SK-N-SH treated with all-trans-retinoic acid at 6 μM for 48 hours (cell line): ENCODE measurements around the gene SPTB.

ENCODE experiments used
- ATAC-seq: fragments of 200-7000 bp; cut with Tn5 transposase; 3 replicates; pipeline ENCODE4 v1.9.1; 2020; ENCODE audit warnings: mild to moderate bottlenecking, moderate library complexity
- ARNTL ChIP-seq: fragments of 450-650 bp; formaldehyde crosslinking; IDR thresholded peaks from 2 replicates; pipeline ENCODE4 v1.5.0; 2020; ENCODE audit warnings: low read depth, mild to moderate bottlenecking, moderate library complexity, borderline replicate concordance
- BACH2 ChIP-seq: fragments of 250-450 bp; sonication (Bioruptor Pico); IDR thresholded peaks from 2 replicates; pipeline ENCODE4 v1.9.0; 2021; ENCODE audit warnings: mild to moderate bottlenecking, borderline replicate concordance
- CSDC2 ChIP-seq: fragments of 250-450 bp; sonication (Bioruptor Pico); IDR thresholded peaks from 2 replicates; pipeline ENCODE4 v1.5.0; 2020; ENCODE audit warnings: mild to moderate bottlenecking, moderate library complexity
- ESRRG ChIP-seq: fragments of 250-450 bp; sonication (Bioruptor Pico); IDR thresholded peaks from 2 replicates; pipeline ENCODE4 v1.6.1; 2021; ENCODE audit warnings: mild to moderate bottlenecking
- GLIS3 ChIP-seq: fragments of 250-450 bp; sonication (Bioruptor Pico); IDR thresholded peaks from 2 replicates; pipeline ENCODE4 v1.5.0; 2020; ENCODE audit warnings: mild to moderate bottlenecking, moderate library complexity
- ISL1 ChIP-seq: fragments of 250-450 bp; sonication (Bioruptor Pico); IDR thresholded peaks from 2 replicates; pipeline ENCODE4 v2.1.2; 2022; ENCODE audit warnings: mild to moderate bottlenecking, moderate library complexity
- OSR1 ChIP-seq: fragments of 250-450 bp; sonication (Bioruptor Pico); IDR thresholded peaks from 2 replicates; pipeline ENCODE4 v1.8.0; 2022; ENCODE audit warnings: moderate library complexity, mild to moderate bottlenecking, inconsistent platforms
- PPARA ChIP-seq: fragments of 250-450 bp; sonication (Bioruptor Pico); IDR thresholded peaks from 2 replicates; pipeline ENCODE4 v1.5.0; 2020; ENCODE audit warnings: mild to moderate bottlenecking, borderline replicate concordance
- SNAI2 ChIP-seq: fragments of 250-450 bp; sonication (Bioruptor Pico); IDR thresholded peaks from 2 replicates; pipeline ENCODE4 v1.5.0; 2020; ENCODE audit warnings: mild to moderate bottlenecking, moderate library complexity
- TCF4 ChIP-seq: fragments of 250-450 bp; sonication (Bioruptor Pico); IDR thresholded peaks from 2 replicates; pipeline ENCODE4 v1.8.0; 2021; ENCODE audit warnings: mild to moderate bottlenecking, moderate library complexity, borderline replicate concordance
- TOX ChIP-seq: fragments of 250-450 bp; sonication (Bioruptor Pico); IDR thresholded peaks from 2 replicates; pipeline ENCODE4 v1.8.0; 2021; ENCODE audit warnings: mild to moderate bottlenecking, moderate library complexity, borderline replicate concordance
- ZC3H10 ChIP-seq: fragments of 250-450 bp; sonication (Bioruptor Pico); IDR thresholded peaks from 2 replicates; pipeline ENCODE4 v1.5.1; 2021; ENCODE audit warnings: mild to moderate bottlenecking, moderate library complexity
- ZFP3 ChIP-seq: fragments of 250-450 bp; sonication (Bioruptor Pico); IDR thresholded peaks from 2 replicates; pipeline ENCODE4 v1.5.0; 2020; ENCODE audit warnings: mild to moderate bottlenecking, moderate library complexity
- ZFP30 ChIP-seq: fragments of 450-650 bp; formaldehyde crosslinking; IDR thresholded peaks from 2 replicates; pipeline ENCODE4 v1.5.0; 2022; ENCODE audit warnings: mild to moderate bottlenecking, moderate library complexity
- ZNF565 ChIP-seq: fragments of 450-650 bp; formaldehyde crosslinking; conservative IDR thresholded peaks from 2 replicates; pipeline ENCODE4 v1.5.0; 2020; ENCODE audit warnings: low read depth, mild to moderate bottlenecking, moderate library complexity
- ZNF70 ChIP-seq: fragments of 450-650 bp; formaldehyde crosslinking; IDR thresholded peaks from 2 replicates; pipeline ENCODE4 v1.5.0; 2020; ENCODE audit warnings: mild to moderate bottlenecking, moderate library complexity
- ZNF8 ChIP-seq: fragments of 450-650 bp; formaldehyde crosslinking; IDR thresholded peaks from 2 replicates; pipeline ENCODE4 v1.5.0; 2020; ENCODE audit warnings: mild to moderate bottlenecking, moderate library complexity
- TF ChIP-seq, protein P1 (sequence below): fragments of 250-450 bp; sonication (Bioruptor Pico); IDR thresholded peaks from 2 replicates; pipeline ENCODE4 v1.8.0; 2020; ENCODE audit warnings: mild to moderate bottlenecking, moderate library complexity, borderline replicate concordance
- TF ChIP-seq, protein P2 (sequence below): fragments of 250-450 bp; sonication (Bioruptor Pico); IDR thresholded peaks from 2 replicates; pipeline ENCODE4 v1.8.0; 2021; ENCODE audit warnings: low read depth, mild to moderate bottlenecking, moderate library complexity, borderline replicate concordance
- TF ChIP-seq, protein P3 (sequence below): fragments of 250-450 bp; sonication (Bioruptor Pico); IDR thresholded peaks from 2 replicates; pipeline ENCODE4 v1.5.1; 2020; ENCODE audit warnings: low read depth, mild to moderate bottlenecking, moderate library complexity
- TF ChIP-seq, protein P4 (sequence below): fragments of 250-450 bp; sonication (Bioruptor Pico); IDR thresholded peaks from 2 replicates; pipeline ENCODE4 v1.5.1; 2021; ENCODE audit warnings: mild to moderate bottlenecking, moderate library complexity
- TF ChIP-seq, protein P5 (sequence below): fragments of 250-450 bp; sonication (Bioruptor Pico); IDR thresholded peaks from 2 replicates; pipeline ENCODE4 v1.5.0; 2020; ENCODE audit warnings: mild to moderate bottlenecking, moderate library complexity

Gene SPTB

DNA sequence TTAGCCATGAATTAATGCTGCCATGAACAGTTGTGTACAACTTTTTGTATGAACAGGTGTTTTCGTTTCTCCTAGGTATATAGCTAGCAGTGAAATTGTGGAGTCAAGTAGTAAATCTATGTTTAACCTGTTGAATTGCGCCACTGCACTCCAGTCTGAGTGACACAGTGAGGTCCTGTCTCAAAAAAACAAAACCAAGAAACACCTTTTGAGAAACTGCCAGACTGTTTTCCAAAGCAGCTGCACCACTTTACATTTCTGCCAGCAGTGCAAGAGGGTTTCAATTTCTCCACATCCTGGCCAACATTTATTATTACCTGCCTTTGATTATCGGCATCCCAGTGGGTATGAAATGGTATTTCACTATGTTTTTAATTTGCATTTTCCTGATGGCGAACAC is 178.8 kb downstream of the SPTB start:
- no peak for ATAC-seq

DNA sequence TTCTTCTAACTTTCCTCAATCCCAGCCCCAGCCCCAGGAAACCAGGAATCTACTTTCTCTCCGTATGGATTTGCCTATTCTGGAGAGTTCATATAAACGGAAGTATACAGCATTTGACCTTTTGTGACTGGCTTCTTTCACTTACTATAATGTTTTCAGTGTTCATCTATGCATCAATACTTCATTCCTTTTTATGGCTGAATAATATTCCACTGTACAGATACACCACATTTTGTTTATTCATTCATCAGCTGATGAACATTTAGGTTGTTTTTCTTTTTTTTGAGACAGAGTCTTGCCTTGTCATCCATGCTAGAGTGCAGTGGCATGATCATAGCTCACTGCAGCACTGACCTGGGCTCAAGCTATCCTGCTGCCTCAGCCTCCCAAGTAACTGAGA is 179.4 kb downstream of the SPTB start:
- TF ChIP-seq ZNF70 (CRISPR knock-in tag) (no peak), ARNTL (CRISPR knock-in tag) (no peak), TCF4 (no peak), GLIS3 (no peak), CSDC2 (no peak), OSR1 (CRISPR knock-in tag) (no peak)
- no peak for ATAC-seq

More for the DNA sequence above, 178.8 kb downstream of the SPTB start:
- TF ChIP-seq ZNF8 (CRISPR knock-in tag), result no peak
- TF ChIP-seq TCF4, result no peak
- TF ChIP-seq, protein P1, sequence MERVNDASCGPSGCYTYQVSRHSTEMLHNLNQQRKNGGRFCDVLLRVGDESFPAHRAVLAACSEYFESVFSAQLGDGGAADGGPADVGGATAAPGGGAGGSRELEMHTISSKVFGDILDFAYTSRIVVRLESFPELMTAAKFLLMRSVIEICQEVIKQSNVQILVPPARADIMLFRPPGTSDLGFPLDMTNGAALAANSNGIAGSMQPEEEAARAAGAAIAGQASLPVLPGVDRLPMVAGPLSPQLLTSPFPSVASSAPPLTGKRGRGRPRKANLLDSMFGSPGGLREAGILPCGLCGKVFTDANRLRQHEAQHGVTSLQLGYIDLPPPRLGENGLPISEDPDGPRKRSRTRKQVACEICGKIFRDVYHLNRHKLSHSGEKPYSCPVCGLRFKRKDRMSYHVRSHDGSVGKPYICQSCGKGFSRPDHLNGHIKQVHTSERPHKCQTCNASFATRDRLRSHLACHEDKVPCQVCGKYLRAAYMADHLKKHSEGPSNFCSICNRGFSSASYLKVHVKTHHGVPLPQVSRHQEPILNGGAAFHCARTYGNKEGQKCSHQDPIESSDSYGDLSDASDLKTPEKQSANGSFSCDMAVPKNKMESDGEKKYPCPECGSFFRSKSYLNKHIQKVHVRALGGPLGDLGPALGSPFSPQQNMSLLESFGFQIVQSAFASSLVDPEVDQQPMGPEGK (CRISPR knock-in tag), result no peak
- no peak for TF ChIP-seq CSDC2
- TF ChIP-seq, protein P2, sequence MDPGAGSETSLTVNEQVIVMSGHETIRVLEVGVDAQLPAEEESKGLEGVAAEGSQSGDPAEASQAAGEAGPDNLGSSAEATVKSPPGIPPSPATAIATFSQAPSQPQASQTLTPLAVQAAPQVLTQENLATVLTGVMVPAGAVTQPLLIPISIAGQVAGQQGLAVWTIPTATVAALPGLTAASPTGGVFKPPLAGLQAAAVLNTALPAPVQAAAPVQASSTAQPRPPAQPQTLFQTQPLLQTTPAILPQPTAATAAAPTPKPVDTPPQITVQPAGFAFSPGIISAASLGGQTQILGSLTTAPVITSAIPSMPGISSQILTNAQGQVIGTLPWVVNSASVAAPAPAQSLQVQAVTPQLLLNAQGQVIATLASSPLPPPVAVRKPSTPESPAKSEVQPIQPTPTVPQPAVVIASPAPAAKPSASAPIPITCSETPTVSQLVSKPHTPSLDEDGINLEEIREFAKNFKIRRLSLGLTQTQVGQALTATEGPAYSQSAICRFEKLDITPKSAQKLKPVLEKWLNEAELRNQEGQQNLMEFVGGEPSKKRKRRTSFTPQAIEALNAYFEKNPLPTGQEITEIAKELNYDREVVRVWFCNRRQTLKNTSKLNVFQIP, result no peak
- TF ChIP-seq ZNF565 (CRISPR knock-in tag), result no peak
- no peak for TF ChIP-seq ISL1 (CRISPR knock-in tag)
- TF ChIP-seq, protein P3, sequence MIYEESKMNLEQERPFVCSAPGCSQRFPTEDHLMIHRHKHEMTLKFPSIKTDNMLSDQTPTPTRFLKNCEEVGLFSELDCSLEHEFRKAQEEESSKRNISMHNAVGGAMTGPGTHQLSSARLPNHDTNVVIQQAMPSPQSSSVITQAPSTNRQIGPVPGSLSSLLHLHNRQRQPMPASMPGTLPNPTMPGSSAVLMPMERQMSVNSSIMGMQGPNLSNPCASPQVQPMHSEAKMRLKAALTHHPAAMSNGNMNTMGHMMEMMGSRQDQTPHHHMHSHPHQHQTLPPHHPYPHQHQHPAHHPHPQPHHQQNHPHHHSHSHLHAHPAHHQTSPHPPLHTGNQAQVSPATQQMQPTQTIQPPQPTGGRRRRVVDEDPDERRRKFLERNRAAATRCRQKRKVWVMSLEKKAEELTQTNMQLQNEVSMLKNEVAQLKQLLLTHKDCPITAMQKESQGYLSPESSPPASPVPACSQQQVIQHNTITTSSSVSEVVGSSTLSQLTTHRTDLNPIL (CRISPR knock-in tag), result no peak
- no peak for TF ChIP-seq ESRRG
- TF ChIP-seq, protein P4, sequence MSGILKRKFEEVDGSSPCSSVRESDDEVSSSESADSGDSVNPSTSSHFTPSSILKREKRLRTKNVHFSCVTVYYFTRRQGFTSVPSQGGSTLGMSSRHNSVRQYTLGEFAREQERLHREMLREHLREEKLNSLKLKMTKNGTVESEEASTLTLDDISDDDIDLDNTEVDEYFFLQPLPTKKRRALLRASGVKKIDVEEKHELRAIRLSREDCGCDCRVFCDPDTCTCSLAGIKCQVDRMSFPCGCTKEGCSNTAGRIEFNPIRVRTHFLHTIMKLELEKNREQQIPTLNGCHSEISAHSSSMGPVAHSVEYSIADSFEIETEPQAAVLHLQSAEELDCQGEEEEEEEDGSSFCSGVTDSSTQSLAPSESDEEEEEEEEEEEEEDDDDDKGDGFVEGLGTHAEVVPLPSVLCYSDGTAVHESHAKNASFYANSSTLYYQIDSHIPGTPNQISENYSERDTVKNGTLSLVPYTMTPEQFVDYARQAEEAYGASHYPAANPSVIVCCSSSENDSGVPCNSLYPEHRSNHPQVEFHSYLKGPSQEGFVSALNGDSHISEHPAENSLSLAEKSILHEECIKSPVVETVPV (CRISPR knock-in tag), result no peak
- no peak for TF ChIP-seq ARNTL (CRISPR knock-in tag)
- no peak for TF ChIP-seq ZFP30 (CRISPR knock-in tag)
- no peak for TF ChIP-seq ZFP3 (CRISPR knock-in tag)
- TF ChIP-seq, protein P5, sequence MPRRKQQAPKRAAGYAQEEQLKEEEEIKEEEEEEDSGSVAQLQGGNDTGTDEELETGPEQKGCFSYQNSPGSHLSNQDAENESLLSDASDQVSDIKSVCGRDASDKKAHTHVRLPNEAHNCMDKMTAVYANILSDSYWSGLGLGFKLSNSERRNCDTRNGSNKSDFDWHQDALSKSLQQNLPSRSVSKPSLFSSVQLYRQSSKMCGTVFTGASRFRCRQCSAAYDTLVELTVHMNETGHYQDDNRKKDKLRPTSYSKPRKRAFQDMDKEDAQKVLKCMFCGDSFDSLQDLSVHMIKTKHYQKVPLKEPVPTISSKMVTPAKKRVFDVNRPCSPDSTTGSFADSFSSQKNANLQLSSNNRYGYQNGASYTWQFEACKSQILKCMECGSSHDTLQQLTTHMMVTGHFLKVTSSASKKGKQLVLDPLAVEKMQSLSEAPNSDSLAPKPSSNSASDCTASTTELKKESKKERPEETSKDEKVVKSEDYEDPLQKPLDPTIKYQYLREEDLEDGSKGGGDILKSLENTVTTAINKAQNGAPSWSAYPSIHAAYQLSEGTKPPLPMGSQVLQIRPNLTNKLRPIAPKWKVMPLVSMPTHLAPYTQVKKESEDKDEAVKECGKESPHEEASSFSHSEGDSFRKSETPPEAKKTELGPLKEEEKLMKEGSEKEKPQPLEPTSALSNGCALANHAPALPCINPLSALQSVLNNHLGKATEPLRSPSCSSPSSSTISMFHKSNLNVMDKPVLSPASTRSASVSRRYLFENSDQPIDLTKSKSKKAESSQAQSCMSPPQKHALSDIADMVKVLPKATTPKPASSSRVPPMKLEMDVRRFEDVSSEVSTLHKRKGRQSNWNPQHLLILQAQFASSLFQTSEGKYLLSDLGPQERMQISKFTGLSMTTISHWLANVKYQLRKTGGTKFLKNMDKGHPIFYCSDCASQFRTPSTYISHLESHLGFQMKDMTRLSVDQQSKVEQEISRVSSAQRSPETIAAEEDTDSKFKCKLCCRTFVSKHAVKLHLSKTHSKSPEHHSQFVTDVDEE (CRISPR knock-in tag), result no peak

DNA sequence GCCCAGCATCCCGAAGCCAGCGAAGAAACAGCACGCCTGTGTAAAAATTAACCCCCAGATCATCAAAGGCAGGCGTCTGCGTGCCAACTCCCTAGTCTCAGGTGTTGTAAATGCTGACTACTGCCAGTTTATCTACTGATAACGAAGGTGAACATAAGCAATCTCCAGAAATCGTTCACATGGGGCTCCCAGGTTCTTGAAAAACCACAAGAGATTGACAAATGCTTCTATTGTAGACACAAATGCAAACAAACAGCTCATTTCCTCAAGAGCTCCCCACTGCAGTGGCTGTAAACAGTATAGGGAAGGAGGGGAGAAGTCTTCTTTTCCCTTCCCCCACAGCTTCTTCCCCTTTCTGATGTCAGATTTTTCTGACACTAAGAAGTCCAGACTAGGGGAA is 180.8 kb downstream of the SPTB start:
- ATAC-seq, result no peak
- TF ChIP-seq SNAI2 (CRISPR knock-in tag) (no peak), ZC3H10 (no peak), TOX (CRISPR knock-in tag) (no peak), ZFP30 (CRISPR knock-in tag) (no peak), ZNF565 (CRISPR knock-in tag) (no peak), TCF4 (no peak), BACH2 (no peak), ARNTL (CRISPR knock-in tag) (no peak), PPARA (no peak), ISL1 (CRISPR knock-in tag) (no peak)
- TF ChIP-seq, protein P4 (CRISPR knock-in tag), result no peak
- TF ChIP-seq, protein P5 (CRISPR knock-in tag), result no peak
- TF ChIP-seq, protein P1 (CRISPR knock-in tag), result no peak
